HG02759 (cell line): ENCODE measurements around the gene NPPB.

ENCODE experiments used
- ATAC-seq: cut with Tn5 transposase; IDR thresholded peaks from one replicate; pipeline ENCODE4 v1.9.1; 2021; ENCODE audit warnings: mild to moderate bottlenecking, moderate library complexity; ENCODE audit not compliant: unreplicated experiment

The NPPB gene

GRCh38 chr1:11836955-11837766 is 21.6 kb downstream of the NPPB start:
- no peak for ATAC-seq

DNA sequence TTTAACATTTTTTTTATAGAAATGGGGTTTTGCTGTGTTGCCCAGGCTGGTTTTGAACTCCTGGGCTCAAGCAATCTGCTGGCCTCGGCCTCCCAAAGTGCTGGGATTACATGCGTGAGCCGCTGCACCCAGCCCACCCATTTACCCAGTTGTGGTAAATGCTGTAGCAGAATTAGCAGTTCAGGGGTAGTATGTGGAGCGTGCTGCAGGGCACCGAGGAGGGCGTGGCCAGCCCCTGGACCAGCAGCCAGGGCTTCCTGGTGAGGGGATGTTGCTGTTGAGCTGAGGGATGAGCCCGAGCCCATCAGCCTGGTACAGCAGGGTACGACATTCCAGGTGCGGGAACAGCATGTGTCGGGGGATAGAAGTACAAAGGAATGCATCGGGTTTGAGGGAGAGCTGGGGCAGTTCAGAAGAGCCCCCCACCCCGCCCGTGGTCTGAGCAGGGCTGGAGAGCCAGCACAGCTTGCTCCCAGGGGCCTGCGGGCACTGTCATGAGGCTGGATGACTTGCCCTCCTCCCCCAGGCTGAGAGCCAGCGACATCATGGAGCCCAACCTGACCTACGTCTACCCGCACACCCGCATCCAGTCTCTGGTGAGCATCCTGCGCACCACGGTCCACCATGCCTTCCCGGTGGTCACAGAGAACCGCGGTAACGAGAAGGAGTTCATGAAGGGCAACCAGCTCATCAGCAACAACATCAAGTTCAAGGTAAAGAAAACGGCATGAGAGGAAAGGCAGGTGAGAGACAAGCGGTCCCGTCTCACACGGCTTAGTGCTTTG is 23.1 kb downstream of the NPPB start:
- ATAC-seq, result no peak

- no peak for ATAC-seq
These were observed 24.8 kb downstream of the NPPB start for GRCh38 chr1:11833900-11834299.

GRCh38 chr1:11833497-11833896 is 25.2 kb downstream of the NPPB start:
- ATAC-seq, result no peak

- no peak for ATAC-seq
These were observed 26.6 kb downstream of the NPPB start for GRCh38 chr1:11831945-11832725.

GRCh38 chr1:11828511-11828910 is 30.2 kb downstream of the NPPB start:
- no peak for ATAC-seq

GRCh38 chr1:11826946-11827345 is 31.8 kb downstream of the NPPB start:
- ATAC-seq, result no peak

DNA sequence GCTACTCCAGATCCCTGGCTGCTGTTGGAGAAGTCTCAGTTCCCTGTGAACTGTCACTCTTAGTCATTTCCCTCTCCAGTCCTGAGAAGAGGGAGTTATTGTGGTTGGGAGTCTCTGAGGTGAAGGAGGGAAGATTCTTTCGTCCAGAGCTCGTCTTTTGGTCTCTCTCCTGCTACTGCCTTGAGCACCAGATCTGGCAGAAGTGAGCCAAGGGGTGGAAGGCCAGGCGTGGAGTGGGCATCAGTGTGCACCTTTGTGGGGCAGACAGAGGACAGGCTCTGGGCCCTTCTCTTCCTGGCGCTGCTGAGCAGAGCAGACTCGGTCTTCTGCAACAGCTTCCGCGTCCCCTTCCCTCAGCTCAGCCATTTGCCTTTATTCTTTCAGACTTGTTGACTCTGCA is 33.6 kb downstream of the NPPB start:
- no peak for ATAC-seq

DNA sequence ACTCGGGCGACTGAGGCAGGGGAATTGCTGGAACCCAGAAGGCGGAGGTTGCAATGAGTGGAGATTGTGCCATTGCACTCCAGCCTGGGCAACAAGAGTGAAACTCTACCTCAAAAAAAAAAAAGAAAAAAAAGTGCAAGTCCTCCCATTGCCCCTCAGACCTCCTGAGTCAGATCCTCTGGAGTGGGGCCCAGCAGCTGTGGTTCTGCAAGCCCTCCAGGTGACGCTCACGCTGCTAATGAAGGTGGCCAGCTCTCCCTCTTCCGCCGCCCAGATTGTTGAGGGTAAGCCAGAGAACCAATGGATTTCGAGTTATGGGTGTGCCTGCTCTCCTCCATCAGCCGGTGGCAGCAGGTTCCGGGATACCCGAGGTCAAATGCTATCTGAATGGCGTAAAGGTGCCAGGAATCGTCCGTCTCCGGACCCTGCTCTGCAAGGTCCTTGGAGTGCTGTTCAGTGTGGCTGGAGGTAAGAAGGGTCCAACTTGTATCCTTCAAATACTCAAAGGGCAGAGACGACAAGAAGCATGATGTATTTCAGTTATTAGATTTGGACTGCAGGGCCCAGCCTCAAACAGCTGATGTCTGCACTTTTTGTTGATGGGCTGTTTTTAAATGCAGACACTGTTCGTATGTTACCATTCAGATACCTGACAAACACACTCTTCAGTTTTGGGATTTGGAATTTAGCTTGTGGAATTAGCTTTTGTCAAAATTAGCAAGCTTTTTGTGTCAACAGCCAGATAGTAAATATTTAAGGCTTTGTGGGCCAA is 35.2 kb downstream of the NPPB start:
- no peak for ATAC-seq

GRCh38 chr1:11822091-11822490 is 36.7 kb downstream of the NPPB start:
- ATAC-seq, result no peak

- ATAC-seq, result no peak
These were observed 41.6 kb downstream of the NPPB start for GRCh38 chr1:11817192-11817591.

DNA sequence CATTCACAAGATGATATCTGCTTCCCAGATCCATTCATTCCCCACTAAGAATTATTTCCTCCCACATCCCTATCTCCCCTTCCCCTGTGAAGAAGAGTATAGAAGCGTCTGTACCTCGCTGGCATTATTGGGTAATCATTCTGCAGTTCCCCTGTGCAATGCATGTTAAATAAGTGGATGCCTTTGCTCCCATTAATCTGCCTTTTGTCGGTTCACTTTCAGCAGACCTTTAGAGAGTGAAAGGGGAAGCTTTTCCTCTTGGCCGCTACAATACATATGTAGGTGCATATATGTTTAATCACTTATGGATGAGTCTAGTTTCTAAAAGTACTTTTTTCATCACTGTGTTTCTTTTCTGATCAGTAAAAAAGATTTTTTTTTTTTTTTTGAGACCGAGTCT is 45.7 kb downstream of the NPPB start:
- ATAC-seq, result no peak
